HFFc6 (cell line): Measurements from ENCODE around the gene ETV3. TPM values are rescaled to one million over a fixed set of nuclear protein-coding genes. Genes with fewer than 3 reads are reported as not detected.

Experiments used
- DNase-seq: peaks from one replicate; pipeline ENCODE4 v3.0.0-alpha.2; 2018
- H3K27ac Mint-ChIP-seq: 2 replicates; pipeline ENCODE4 v1.8.0; 2020; ENCODE audit warnings: mild to moderate bottlenecking, mixed read lengths
- H3K27me3 Mint-ChIP-seq: 2 replicates; pipeline ENCODE4 v1.8.0; 2021; ENCODE audit warnings: mild to moderate bottlenecking, moderate library complexity, mixed read lengths; ENCODE audit not compliant: insufficient read depth
- H3K36me3 Mint-ChIP-seq: 2 replicates; pipeline ENCODE4 v1.8.0; 2021; ENCODE audit warnings: low read depth, mixed read lengths
- H3K4me1 Mint-ChIP-seq: 2 replicates; pipeline ENCODE4 v1.8.0; 2020; ENCODE audit warnings: low read depth, mixed read lengths
- H3K4me3 Mint-ChIP-seq: 2 replicates; pipeline ENCODE4 v1.8.0; 2020; ENCODE audit warnings: mild to moderate bottlenecking, moderate library complexity, mixed read lengths
- H3K9me3 Mint-ChIP-seq: 2 replicates; pipeline ENCODE4 v1.8.0; 2020; ENCODE audit warnings: mild to moderate bottlenecking, mixed read lengths
- CTCF ChIP-seq: fragments of 200-600 bp; sonication (generic); IDR thresholded peaks from 2 replicates; pipeline ENCODE4 v1.5.0; 2021; ENCODE audit warnings: antibody characterized with exemption, mild to moderate bottlenecking
- total RNA-seq, 6 experiments: library from RNA; stranded (reverse); fragmentation: NEBNext Ultra II Directional; extraction: Animal tissue kit (Norgen Biotek cat#: 25700); gene quantifications; 2 replicates in 1 of 6; 3 replicates in 5 of 6; pipeline ENCODE4 v1.2.3, GENCODE V29; 2021

The ETV3 gene
- total RNA-seq, 6 experiments from 2014 or later, result 20.0 to 22.9 (median 21.0) TPM

DNA sequence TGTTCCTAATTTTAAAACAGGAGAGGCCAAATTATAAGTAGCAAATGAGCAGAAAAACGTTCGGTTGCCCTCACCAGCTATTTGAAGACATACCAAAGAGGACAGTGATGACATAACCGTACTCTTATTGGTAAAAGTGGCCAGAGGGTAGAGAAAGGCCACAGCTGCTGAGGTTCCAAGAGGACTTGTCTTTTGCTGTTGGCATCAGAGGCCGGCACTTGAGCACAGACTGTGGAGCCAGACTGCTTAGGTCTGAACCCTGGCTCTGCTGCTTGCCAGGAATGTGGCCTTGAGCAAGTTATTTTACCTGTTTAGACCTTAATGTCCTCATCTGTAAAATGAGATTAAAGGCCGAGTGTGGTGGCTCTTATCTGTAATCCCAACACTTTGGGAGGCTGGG is 53.5 kb downstream of the ETV3 start:
- peaks cover 24% of the 10 kb centered on the region for H3K27me3 Mint-ChIP-seq
- TF ChIP-seq CTCF, result no peak
- H3K27ac Mint-ChIP-seq, result no peak overlapping the region
- no peaks in the 10 kb centered on the region for H3K4me1 Mint-ChIP-seq
- DNase-seq, result no peak
- no peaks in the 10 kb centered on the region for H3K9me3 Mint-ChIP-seq
- H3K4me3 Mint-ChIP-seq, result no peak overlapping the region
- no peaks in the 10 kb centered on the region for H3K36me3 Mint-ChIP-seq

DNA sequence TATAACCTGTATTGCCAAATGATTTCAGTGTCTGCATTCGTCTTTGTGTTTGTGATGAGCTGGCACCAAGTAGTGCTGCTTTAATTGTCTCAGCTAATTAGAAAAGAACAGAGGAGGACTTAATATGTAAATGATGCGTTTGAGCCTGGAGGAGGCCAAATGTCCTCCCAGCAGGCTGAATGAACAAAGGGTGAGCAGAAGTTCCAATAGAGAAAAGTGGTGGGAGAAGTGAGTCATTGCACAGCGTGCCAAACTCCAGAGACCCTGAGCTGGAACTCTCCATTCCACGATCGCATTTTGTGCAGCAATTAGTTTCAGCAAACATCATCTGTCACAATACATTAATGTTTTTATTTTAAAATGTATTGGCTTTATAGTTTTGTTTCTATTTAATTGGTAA is 56.5 kb downstream of the ETV3 start:
- Mint-ChIP-seq H3K27ac (no peak overlapping the region), H3K27me3 (peaks cover 32% of the 10 kb centered on the region), H3K9me3 (no peaks in the 10 kb centered on the region), H3K4me1 (no peaks in the 10 kb centered on the region), H3K36me3 (no peaks in the 10 kb centered on the region), H3K4me3 (no peak overlapping the region)
- TF ChIP-seq CTCF, result no peak
- DNase-seq, result no peak

DNA sequence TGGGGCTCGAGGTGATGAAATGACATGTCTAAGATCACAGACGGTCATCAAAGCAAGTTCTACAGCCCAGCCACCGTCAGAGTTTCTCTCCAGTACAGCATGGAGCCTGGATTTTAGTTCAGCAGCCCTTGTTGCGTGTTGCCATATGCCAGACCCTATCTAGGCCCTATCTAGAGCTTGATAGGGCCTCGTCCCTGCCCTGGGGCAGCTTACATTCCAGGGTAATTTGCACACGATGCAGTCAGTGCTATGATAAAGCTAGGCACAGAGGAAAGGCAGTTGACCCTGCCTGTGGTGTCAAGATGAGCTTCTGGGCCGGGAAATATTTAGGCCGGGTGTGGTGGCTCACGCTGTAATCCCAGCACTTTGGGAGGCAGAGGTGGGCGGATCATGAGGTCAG is 57.5 kb downstream of the ETV3 start:
- Mint-ChIP-seq H3K36me3 (no peaks in the 10 kb centered on the region), H3K27me3 (peaks cover 32% of the 10 kb centered on the region), H3K4me1 (no peaks in the 10 kb centered on the region), H3K27ac (no peak overlapping the region), H3K9me3 (no peaks in the 10 kb centered on the region), H3K4me3 (no peak overlapping the region)
- no peak for TF ChIP-seq CTCF
- DNase-seq, result no peak

GRCh38 chr1:157077394-157077793 is 60.8 kb downstream of the ETV3 start:
- no peak for TF ChIP-seq CTCF
- no peak overlapping the region for H3K4me3 Mint-ChIP-seq
- H3K27me3 Mint-ChIP-seq, result peaks cover 20% of the 10 kb centered on the region
- no peak for DNase-seq
- H3K9me3 Mint-ChIP-seq, result no peaks in the 10 kb centered on the region
- H3K36me3 Mint-ChIP-seq, result no peaks in the 10 kb centered on the region
- H3K27ac Mint-ChIP-seq, result no peak overlapping the region
- H3K4me1 Mint-ChIP-seq, result peaks cover 9% of the 10 kb centered on the region

DNA sequence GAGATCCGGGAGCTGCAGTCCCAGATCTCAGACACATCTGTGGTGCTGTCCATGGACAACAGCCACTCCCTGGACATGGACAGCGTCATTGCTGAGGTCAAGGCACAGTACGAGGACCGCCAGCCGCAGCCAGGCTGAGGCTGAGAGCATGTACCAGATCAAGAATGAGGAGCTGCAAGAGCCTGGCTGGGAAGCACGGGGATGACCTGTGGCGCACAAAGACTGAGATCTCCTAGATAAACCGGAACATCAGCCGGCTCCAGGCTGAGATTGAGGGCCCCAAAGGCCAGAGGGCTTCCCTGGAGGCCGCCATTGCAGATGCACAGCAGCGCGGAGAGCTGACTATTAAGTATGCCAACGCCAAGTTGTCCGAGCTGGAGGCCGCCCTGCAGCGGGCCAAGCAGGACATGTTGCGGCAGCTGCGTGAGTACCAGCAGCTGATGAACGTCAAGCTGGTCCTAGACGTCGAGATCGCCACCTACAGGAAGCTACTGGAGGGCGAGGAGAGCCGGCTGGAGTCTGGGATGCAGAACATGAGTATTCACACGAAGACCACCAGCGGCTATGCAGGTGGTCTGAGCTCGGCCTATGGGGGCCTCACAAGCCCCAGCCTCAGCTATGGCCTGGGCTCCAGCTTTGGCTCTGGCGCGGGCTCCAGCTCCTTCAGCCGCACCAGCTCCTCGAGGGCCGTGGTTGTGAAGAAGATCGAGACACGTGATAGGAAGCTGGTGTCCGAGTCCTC is 64.1 kb downstream of the ETV3 start:
- Mint-ChIP-seq H3K4me3 (peak overlapping the region; percentile 41; the same call in 1 of the 2 replicates), H3K9me3 (no peaks in the 10 kb centered on the region), H3K36me3 (no peaks in the 10 kb centered on the region), H3K27ac (no peak overlapping the region), H3K4me1 (peaks cover 9% of the 10 kb centered on the region), H3K27me3 (peaks cover 11% of the 10 kb centered on the region)
- peak; percentile 79 for TF ChIP-seq CTCF
- peak; percentile 57 for DNase-seq

Other genes starting within 250 kb of the ETV3 start
- gene PEAR1, start 244.7 kb downstream of the ETV3 start, total RNA-seq, result 10 to 100 TPM in 4 of 6 experiments, 1 to 10 TPM in 2; 3.2 to 23.6 (median 20.2) TPM
- under 1 TPM in 4 of 6 experiments, not detected in 2; 0.13 to 0.46 (median 0.41) TPM for gene LRRC71, start 217.8 kb downstream of the ETV3 start, total RNA-seq
- gene ARHGEF11, start 92.7 kb downstream of the ETV3 start, total RNA-seq, result 10 to 100 TPM; 21.3 to 24.8 (median 22.4) TPM
- not detected for gene ETV3L, start 38.6 kb downstream of the ETV3 start, total RNA-seq